BJ (cell line): ENCODE results near the gene SYNPO2. TPM values are rescaled to one million over a fixed set of nuclear protein-coding genes. Genes with fewer than 3 reads are reported as not detected.

Source experiments
- CTCF ChIA-PET: fragments of 350-600 bp; formaldehyde crosslinking; extraction: SDS; loops from one replicate; lab custom pipeline; 2021; ENCODE audit warnings: antibody characterized with exemption, inconsistent platforms; lab: Yijun Ruan, JAX
- POLR2A ChIA-PET: fragments of 300-600 bp; sonication (Branson Sonifier 250); formaldehyde crosslinking; extraction: SDS; loops from one replicate; lab custom pipeline; 2021; ENCODE audit warnings: antibody characterized with exemption; lab: Charles Lee
- DNase-seq: peaks from one replicate; pipeline ENCODE4 v3.0.0-alpha.2; 2011; ENCODE audit warnings: low read depth
- H3K27me3 ChIP-seq: 2 replicates; pipeline ENCODE4 v1.6.0; 2011; ENCODE audit warnings: low read length; ENCODE audit not compliant: control insufficient read depth, insufficient read depth
- H3K36me3 ChIP-seq: 2 replicates; pipeline ENCODE4 v1.5.1; 2011; ENCODE audit warnings: low read length; ENCODE audit not compliant: control insufficient read depth, insufficient read depth
- H3K4me3 ChIP-seq: 2 replicates; pipeline ENCODE4 v1.5.1; 2011; ENCODE audit warnings: low read depth, mild to moderate bottlenecking, control low read depth, low read length
- CTCF ChIP-seq: IDR thresholded peaks from 2 replicates; pipeline ENCODE4 v1.5.1; 2011; ENCODE audit warnings: low read depth, mild to moderate bottlenecking, control low read depth, inconsistent platforms, low read length, moderate library complexity; ENCODE audit not compliant: insufficient read depth
- polyA plus RNA-seq: library from polyadenylated mRNA; depleted of rRNA; stranded (reverse); fragments of >200 nt; gene quantifications from 2 replicates; pipeline ENCODE4 v1.2.3, GENCODE V29; 2011

The SYNPO2 gene
- polyA plus RNA-seq, 1 experiment = 39.9 TPM

DNA sequence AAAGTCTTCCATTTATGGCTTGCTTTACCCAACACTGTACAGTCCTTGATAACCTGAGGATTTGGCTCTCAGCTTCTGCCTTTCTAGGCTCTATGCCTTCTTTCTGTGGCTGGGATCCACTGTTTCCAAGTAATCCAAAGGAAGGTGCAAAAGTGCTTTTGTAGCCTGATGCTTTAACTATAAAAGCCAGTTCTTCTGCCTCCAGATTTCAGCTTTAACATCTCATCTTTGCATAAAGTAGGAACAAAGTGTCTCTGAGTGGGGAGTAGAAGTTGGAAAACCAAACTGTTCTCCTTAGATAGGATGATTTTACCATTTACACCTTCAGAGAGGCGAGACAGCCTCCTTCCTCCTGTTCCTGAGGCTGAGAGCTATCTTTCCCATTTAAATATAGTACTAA lies 41.7 kb upstream of the SYNPO2 start:
- DNase-seq = no peak
- Histone ChIP-seq H3K27me3 (no peaks in the 10 kb centered on the region), H3K4me3 (no peak overlapping the region), H3K36me3 (no peaks in the 10 kb centered on the region)
- ChIA-PET CTCF (interaction anchor here (0.7 to 3.1 kb wide), 3 partner anchors 10 to 18 kb away, joined by 3 to 10 read pairs (median 6); partner anchors contain the start of gene SEC24D), POLR2A (no interaction called here)
- TF ChIP-seq CTCF = no peak

DNA sequence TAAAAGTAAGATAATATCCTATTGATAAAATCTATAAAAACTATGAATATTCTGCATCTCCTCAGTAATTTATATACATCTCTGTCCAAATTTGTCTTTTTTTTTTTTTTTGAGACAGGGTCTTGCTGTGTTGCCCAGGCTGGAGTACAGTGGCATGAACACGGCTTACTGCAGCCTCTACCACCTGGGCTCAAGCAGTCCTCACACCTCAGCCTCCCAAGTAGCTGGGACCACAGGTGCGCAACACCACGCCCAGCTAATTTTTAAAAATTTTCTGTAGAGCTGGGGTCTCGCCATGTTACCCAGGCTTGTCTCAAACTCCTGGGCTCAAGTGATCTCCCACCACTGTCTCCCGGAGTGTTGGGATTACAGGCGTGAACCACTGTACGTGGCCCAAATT lies 40.4 kb upstream of the SYNPO2 start:
- CTCF ChIA-PET = interaction anchor here (2.1 to 3.1 kb wide), 2 partner anchors 11 to 17 kb away, joined by 6 to 10 read pairs; partner anchors contain the start of gene SEC24D

GRCh38 chr4:118848901-118849300 lies 39.8 kb upstream of the SYNPO2 start:
- Histone ChIP-seq H3K36me3 (no peaks in the 10 kb centered on the region), H3K4me3 (no peak overlapping the region), H3K27me3 (no peaks in the 10 kb centered on the region)
- no peak for TF ChIP-seq CTCF
- ChIA-PET POLR2A (no interaction called here), CTCF (interaction anchor here (2.1 kb wide), 1 partner anchor 10 kb away, joined by 5 read pairs; no protein-coding TSS in a partner anchor)
- DNase-seq = no peak

More for the DNA sequence above, 40.4 kb upstream of the SYNPO2 start:
- Histone ChIP-seq H3K36me3 (no peaks in the 10 kb centered on the region), H3K4me3 (no peak overlapping the region), H3K27me3 (no peaks in the 10 kb centered on the region)
- POLR2A ChIA-PET = no interaction called here
- DNase-seq = no peak
- TF ChIP-seq CTCF = no peak

DNA sequence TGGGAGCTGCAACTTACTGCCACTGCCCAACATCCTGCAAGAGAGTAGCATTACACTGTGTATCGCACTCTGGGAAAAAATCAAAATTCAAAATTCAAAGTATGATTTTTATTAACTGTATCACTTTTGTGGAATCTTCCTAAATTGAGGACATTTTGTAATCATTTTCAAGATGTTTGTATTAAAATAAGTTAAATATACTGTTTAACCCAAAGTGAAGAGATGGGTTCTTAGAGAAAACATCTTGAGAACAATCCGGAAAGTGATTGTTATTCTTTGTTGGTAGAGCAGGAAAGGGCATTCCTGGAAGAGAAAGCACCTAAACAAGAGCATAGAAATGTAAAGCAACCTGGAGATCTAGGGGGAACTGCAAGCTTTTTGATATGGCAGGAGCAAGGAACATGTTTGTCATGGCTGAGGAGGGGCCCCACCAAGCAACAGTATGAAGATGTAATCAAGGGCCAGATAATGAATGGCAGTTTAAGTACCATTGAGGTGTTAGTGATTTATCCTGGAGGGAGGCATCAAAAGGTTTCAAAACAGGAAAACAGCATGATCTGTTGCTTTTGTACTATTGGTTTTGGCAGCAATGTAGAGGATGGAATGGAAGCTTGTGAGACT lies 38.7 kb upstream of the SYNPO2 start:
- Histone ChIP-seq H3K27me3 (no peaks in the 10 kb centered on the region), H3K36me3 (no peaks in the 10 kb centered on the region), H3K4me3 (no peak overlapping the region)
- no peak for TF ChIP-seq CTCF
- DNase-seq = no peak
- CTCF ChIA-PET = interaction anchor here (1.1 to 2.1 kb wide), 4 partner anchors 11 to 20 kb away, joined by 3 to 5 read pairs (median 4); no protein-coding TSS in a partner anchor
- POLR2A ChIA-PET = no interaction called here

DNA sequence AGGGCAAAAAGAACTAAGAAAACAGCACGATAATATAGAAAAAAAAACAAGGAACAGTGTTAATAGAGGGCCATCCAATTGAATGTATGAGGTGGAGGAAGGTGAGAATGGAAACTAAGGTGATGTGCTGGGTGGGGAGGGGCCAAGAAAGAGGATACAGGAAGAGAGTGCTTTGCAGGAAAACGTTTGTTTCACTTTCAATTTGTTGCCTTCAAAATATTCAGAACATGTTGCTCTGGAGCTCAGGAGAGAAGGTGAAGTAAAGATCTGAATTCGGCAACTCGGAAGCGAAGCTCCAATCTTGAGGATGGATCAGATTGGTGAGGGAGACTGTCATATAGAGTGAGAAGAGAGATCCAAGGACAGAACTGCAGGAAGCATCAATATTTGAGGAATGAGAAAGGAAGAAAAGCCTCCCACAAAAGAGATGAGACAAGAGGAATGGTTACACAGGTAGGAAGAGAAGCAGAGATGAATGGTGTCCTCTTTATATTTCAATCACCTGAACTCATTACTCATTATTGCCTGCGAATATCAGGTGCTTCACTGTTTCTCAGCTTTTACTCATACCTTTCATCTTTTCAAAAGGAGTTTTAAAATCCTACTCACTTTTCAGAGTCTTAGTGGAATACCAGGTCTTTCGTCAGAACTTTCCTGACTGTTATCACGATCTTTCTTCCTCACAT lies 38.0 kb upstream of the SYNPO2 start:
- CTCF ChIA-PET = interaction anchor here (1.1 to 2.1 kb wide), 4 partner anchors 10 to 19 kb away, joined by 3 to 5 read pairs (median 4); no protein-coding TSS in a partner anchor
- Histone ChIP-seq H3K27me3 (no peaks in the 10 kb centered on the region), H3K4me3 (peak overlapping the region; percentile 17), H3K36me3 (no peaks in the 10 kb centered on the region)
- POLR2A ChIA-PET = interaction anchor here (0.5 kb wide), 1 partner anchor 1304 kb away, joined by 3 read pairs; no protein-coding TSS in a partner anchor
- no peak for TF ChIP-seq CTCF
- DNase-seq = no peak
